Thyroid gland (tissue), 4 donors: ENCODE measurements around the gene ANAPC5. TPM values are rescaled to one million over a fixed set of nuclear protein-coding genes. Genes with fewer than 3 reads are reported as not detected.
"Not testable (repeated sequence)": the region's sequence is repeated elsewhere in the genome, so short reads cannot be mapped to it uniquely, and the experiment has no call there.

Experiments
- DNase-seq, 2 donors: peaks; one replicate each; pipeline ENCODE4 v3.0.0-alpha.2; 2019
- H3K27ac ChIP-seq, 3 donors: fragments of 200-600 bp; sonication (generic); 1 replicate in 2 of 3; 2 replicates in 1 of 3; pipeline ENCODE4 v1.5.1; 2016 to 2019; ENCODE audit warnings: mild to moderate bottlenecking in 1 of 3, moderate library complexity in 1 of 3
- H3K27me3 ChIP-seq: fragments of 200-600 bp; sonication (generic); one replicate; pipeline ENCODE4 v1.5.1; 2019
- H3K36me3 ChIP-seq, 2 donors: fragments of 200-600 bp; sonication (generic); one replicate each; pipeline ENCODE4 v1.5.1; 2016 to 2019
- H3K4me1 ChIP-seq, 2 donors: fragments of 200-600 bp; sonication (generic); one replicate each; pipeline ENCODE4 v1.5.1; 2017 to 2019
- H3K4me3 ChIP-seq, 3 donors: fragments of 200-600 bp; sonication (generic); replicated peaks in 1 of 3; 1 replicate in 2 of 3; 2 replicates in 1 of 3; pipeline ENCODE4 v1.5.1; 2016; ENCODE audit warnings: mild to moderate bottlenecking in 1 of 3
- H3K9me3 ChIP-seq: fragments of 200-600 bp; sonication (generic); one replicate; pipeline ENCODE4 v1.5.1; 2017
- CTCF ChIP-seq, 6 experiments: fragments of 200-600 bp in 3 of 6; fragments of 450-650 bp in 3 of 6; sonication (generic) in 3 of 6; IDR thresholded peaks; one replicate each; pipeline ENCODE4 v1.5.1; 2016 to 2019; ENCODE audit warnings: antibody characterized with exemption in 6 of 6, mild to moderate bottlenecking in 2 of 6, inconsistent platforms in 1 of 6, moderate library complexity in 1 of 6
- POLR2A ChIP-seq, 2 donors: fragments of 450-650 bp; IDR thresholded peaks; one replicate each; pipeline ENCODE4 v1.6.1; 2017; ENCODE audit warnings: antibody characterized with exemption in 2 of 2, mild to moderate bottlenecking in 2 of 2, moderate library complexity in 1 of 2
- WGBS, 2 donors: methylation state at CpG; one replicate each; pipeline ENCODE4 v1.1.5; 2017; 5-methylcytosine and 5-hydroxymethylcytosine counted together
- intact Hi-C: fragments of 100-400 bp; cut with DNase I; formaldehyde crosslinking; loops from one replicate; pipeline ENCODE4 v1.15.1; 2023
- total RNA-seq, 4 donors: library from RNA; depleted of rRNA; stranded (reverse); fragments of >200 nt; gene quantifications; one replicate each; pipeline ENCODE4 v1.2.3, GENCODE V29; 2016

ANAPC5 gene
- total RNA-seq, 4 donors from 2014 or later, result 114 to 161 (median 135) TPM

- no peak for DNase-seq
- intact Hi-C loops, result no loop called here
- 95 to 97% methylated on average over 4 of the region's 4 CpGs for WGBS, 2 donors
Measured at GRCh38 chr12:121304306-121304705, 47.9 kb downstream of the ANAPC5 start.

GRCh38 chr12:121301876-121302275 is 50.3 kb downstream of the ANAPC5 start:
- peaks cover 0 to 5% of the 10 kb centered on the region in 2 donors for H3K4me1 ChIP-seq
- intact Hi-C loops, result no loop called here
- no peak overlapping the region for H3K27ac ChIP-seq
- no peaks in the 10 kb centered on the region for H3K9me3 ChIP-seq
- TF ChIP-seq CTCF (IDR thresholded peaks at IDR 0.05) (no peak), POLR2A (IDR thresholded peaks at IDR 0.05) (no peak)
- H3K36me3 ChIP-seq, result no peaks in the 10 kb centered on the region
- no peaks in the 10 kb centered on the region for H3K27me3 ChIP-seq
- no peak for DNase-seq
- no peak overlapping the region for H3K4me3 ChIP-seq
- WGBS, 2 donors, result 54 to 64% methylated on average over 4 of the region's 4 CpGs

More at GRCh38 chr12:121304306-121304705, 47.9 kb downstream of the ANAPC5 start:
- Histone ChIP-seq H3K27me3 (no peaks in the 10 kb centered on the region), H3K9me3 (no peaks in the 10 kb centered on the region), H3K27ac (no peak overlapping the region), H3K4me1 (no peaks in the 10 kb centered on the region), H3K4me3 (no peak overlapping the region), H3K36me3 (peaks cover 3 to 9% of the 10 kb centered on the region in 2 donors)
- TF ChIP-seq POLR2A (IDR thresholded peaks at IDR 0.05) (no peak), CTCF (IDR thresholded peaks at IDR 0.05) (no peak)

- H3K27ac ChIP-seq, result no peak overlapping the region
Measured at GRCh38 chr12:121300083-121300819, 52.0 kb downstream of the ANAPC5 start.

GRCh38 chr12:121299662-121300061 is 52.5 kb downstream of the ANAPC5 start:
- intact Hi-C loops, result no loop called here

More at GRCh38 chr12:121300083-121300819, 52.0 kb downstream of the ANAPC5 start:
- intact Hi-C loops, result no loop called here
- H3K4me3 ChIP-seq, result no peak overlapping the region
- H3K36me3 ChIP-seq, result no peaks in the 10 kb centered on the region
- no peaks in the 10 kb centered on the region for H3K9me3 ChIP-seq
- DNase-seq, result no peak
- WGBS, 2 donors, result 83 to 84% methylated on average over 4 of the region's 4 CpGs
- no peaks in the 10 kb centered on the region for H3K27me3 ChIP-seq
- peaks cover 7 to 10% of the 10 kb centered on the region in 2 donors for H3K4me1 ChIP-seq
- TF ChIP-seq CTCF (IDR thresholded peaks at IDR 0.05), result no peak
- TF ChIP-seq POLR2A (IDR thresholded peaks at IDR 0.05), result no peak

GRCh38 chr12:121298411-121298810 is 53.8 kb downstream of the ANAPC5 start:
- H3K4me1 ChIP-seq, result peaks cover 8 to 24% of the 10 kb centered on the region in 2 donors
- H3K27me3 ChIP-seq, H3K9me3 ChIP-seq, H3K27ac ChIP-seq, H3K36me3 ChIP-seq, H3K4me3 ChIP-seq, DNase-seq, intact Hi-C loops: not testable (repeated sequence)
- 96 to 98% methylated on average over 13 of the region's 13 CpGs for WGBS, 2 donors

More at GRCh38 chr12:121299662-121300061, 52.5 kb downstream of the ANAPC5 start:
- peaks cover 8 to 16% of the 10 kb centered on the region in 2 donors for H3K4me1 ChIP-seq
- H3K9me3 ChIP-seq, result no peaks in the 10 kb centered on the region
- 90 to 94% methylated on average over 4 of the region's 4 CpGs for WGBS, 2 donors
- H3K36me3 ChIP-seq, result no peaks in the 10 kb centered on the region
- H3K27me3 ChIP-seq, result no peaks in the 10 kb centered on the region
- H3K4me3 ChIP-seq, result no peak overlapping the region
- DNase-seq, result no peak
- H3K27ac ChIP-seq, result no peak overlapping the region
- TF ChIP-seq CTCF (IDR thresholded peaks at IDR 0.05) (no peak), POLR2A (IDR thresholded peaks at IDR 0.05) (no peak)
